Mesenchymal stem cell (in vitro differentiated cells and primary cell): Measurements from ENCODE around the gene HRH2.

Experiments
- DNase-seq: peaks from one replicate; pipeline ENCODE4 v3.0.0-alpha.2; 2013
- H2AFZ ChIP-seq: one replicate; pipeline ENCODE4 v1.6.1; 2013; ENCODE audit warnings: low read depth, mild to moderate bottlenecking, control low read depth, inconsistent platforms, low read length, moderate library complexity
- H2AK5ac ChIP-seq: 2 replicates; pipeline ENCODE4 v1.6.1; 2013; ENCODE audit warnings: low read length, moderate library complexity, mild to moderate bottlenecking, inconsistent platforms; ENCODE audit not compliant: severe bottlenecking
- H2BK120ac ChIP-seq: one replicate; pipeline ENCODE4 v1.6.1; 2013; ENCODE audit warnings: low read depth, mild to moderate bottlenecking, inconsistent platforms, low read length, moderate library complexity
- H2BK12ac ChIP-seq, 2 experiments: one replicate each; pipeline ENCODE4 v1.6.1; 2013; ENCODE audit warnings: inconsistent platforms in 2 of 2, low read length in 2 of 2, mild to moderate bottlenecking in 2 of 2, moderate library complexity in 2 of 2, control low read depth in 1 of 2
- H2BK15ac ChIP-seq: one replicate; pipeline ENCODE4 v1.6.1; 2013; ENCODE audit warnings: mild to moderate bottlenecking, low read depth, inconsistent platforms; ENCODE audit not compliant: poor library complexity, severe bottlenecking
- H2BK5ac ChIP-seq: 2 replicates; pipeline ENCODE4 v1.6.1; 2013; ENCODE audit warnings: low read depth, mild to moderate bottlenecking, low read length, control low read depth, inconsistent platforms; ENCODE audit not compliant: poor library complexity, severe bottlenecking
- H3K14ac ChIP-seq, 2 experiments: one replicate each; pipeline ENCODE4 v1.6.1; 2013; ENCODE audit warnings: inconsistent platforms in 2 of 2, low read length in 2 of 2, control low read depth in 1 of 2, mild to moderate bottlenecking in 1 of 2, moderate library complexity in 1 of 2
- H3K18ac ChIP-seq, 2 experiments: one replicate each; pipeline ENCODE4 v1.6.1; 2013; ENCODE audit warnings: inconsistent platforms in 2 of 2, low read length in 2 of 2, control low read depth in 1 of 2, low read depth in 1 of 2, mild to moderate bottlenecking in 1 of 2
- H3K23ac ChIP-seq, 2 experiments: one replicate each; pipeline ENCODE4 v1.6.1; 2013; ENCODE audit warnings: inconsistent platforms in 2 of 2, low read length in 2 of 2, mild to moderate bottlenecking in 2 of 2, moderate library complexity in 2 of 2, control low read depth in 1 of 2
- H3K27ac ChIP-seq: 2 replicates; pipeline ENCODE4 v1.5.1; 2013; ENCODE audit warnings: mild to moderate bottlenecking, moderate library complexity, low read length, control low read depth, inconsistent platforms; ENCODE audit not compliant: poor library complexity, severe bottlenecking
- H3K27me3 ChIP-seq, 2 experiments: 2 replicates each; pipeline versions ENCODE4 v1.6.1 to v1.7.0; 2013; ENCODE audit warnings: low read length in 2 of 2, mild to moderate bottlenecking in 2 of 2, moderate library complexity in 2 of 2, control low read depth in 1 of 2, inconsistent platforms in 1 of 2; ENCODE audit not compliant: control insufficient read depth in 1 of 2, insufficient read depth in 1 of 2
- H3K36me3 ChIP-seq, 2 experiments: 2 replicates each; pipeline versions ENCODE4 v1.6.1 to v1.7.0; 2013; ENCODE audit warnings: low read length in 2 of 2, control low read depth in 1 of 2, inconsistent platforms in 1 of 2, low read depth in 1 of 2, mild to moderate bottlenecking in 1 of 2; ENCODE audit not compliant: insufficient read depth in 2 of 2, control insufficient read depth in 1 of 2
- H3K4ac ChIP-seq, 2 experiments: one replicate each; pipeline ENCODE4 v1.6.1; 2013; ENCODE audit warnings: inconsistent platforms in 2 of 2, low read length in 2 of 2, mild to moderate bottlenecking in 2 of 2, moderate library complexity in 2 of 2, control low read depth in 1 of 2, low read depth in 1 of 2
- H3K4me1 ChIP-seq: 2 replicates; pipeline ENCODE4 v1.6.1; 2013; ENCODE audit warnings: low read depth, low read length, control low read depth; ENCODE audit not compliant: control insufficient read depth, insufficient read depth
- H3K4me2 ChIP-seq: 2 replicates; pipeline ENCODE4 v1.6.1; 2013; ENCODE audit warnings: low read length, mild to moderate bottlenecking, inconsistent platforms; ENCODE audit not compliant: poor library complexity, severe bottlenecking
- H3K4me3 ChIP-seq, 2 experiments: 2 replicates each; pipeline versions ENCODE4 v1.5.1 to v1.7.0; 2013; ENCODE audit warnings: low read length in 2 of 2, mild to moderate bottlenecking in 2 of 2, control low read depth in 1 of 2, low read depth in 1 of 2; ENCODE audit not compliant: insufficient read depth in 1 of 2
- H3K79me1 ChIP-seq: replicated peaks from 2 replicates; pipeline ENCODE4 v1.6.1; 2013; ENCODE audit warnings: mild to moderate bottlenecking, control low read depth, low read length, inconsistent platforms; ENCODE audit not compliant: poor library complexity, severe bottlenecking
- H3K9ac ChIP-seq: 2 replicates; pipeline ENCODE4 v1.7.0; 2013; ENCODE audit warnings: mild to moderate bottlenecking, low read length, moderate library complexity
- H3K9me3 ChIP-seq: 2 replicates; pipeline ENCODE4 v1.7.0; 2013; ENCODE audit warnings: mild to moderate bottlenecking, low read length; ENCODE audit not compliant: control insufficient read depth
- H4K8ac ChIP-seq: one replicate; pipeline ENCODE4 v1.6.1; 2013; ENCODE audit warnings: inconsistent platforms, mild to moderate bottlenecking, low read length, moderate library complexity
- H4K91ac ChIP-seq: one replicate; pipeline ENCODE4 v1.6.1; 2013; ENCODE audit warnings: mild to moderate bottlenecking, low read length, inconsistent platforms
- WGBS: methylation state at CpG from one replicate; pipeline ENCODE4 v1.1.7; 2013; ENCODE audit warnings: mixed read lengths; 5-methylcytosine and 5-hydroxymethylcytosine counted together

HRH2 gene

DNA sequence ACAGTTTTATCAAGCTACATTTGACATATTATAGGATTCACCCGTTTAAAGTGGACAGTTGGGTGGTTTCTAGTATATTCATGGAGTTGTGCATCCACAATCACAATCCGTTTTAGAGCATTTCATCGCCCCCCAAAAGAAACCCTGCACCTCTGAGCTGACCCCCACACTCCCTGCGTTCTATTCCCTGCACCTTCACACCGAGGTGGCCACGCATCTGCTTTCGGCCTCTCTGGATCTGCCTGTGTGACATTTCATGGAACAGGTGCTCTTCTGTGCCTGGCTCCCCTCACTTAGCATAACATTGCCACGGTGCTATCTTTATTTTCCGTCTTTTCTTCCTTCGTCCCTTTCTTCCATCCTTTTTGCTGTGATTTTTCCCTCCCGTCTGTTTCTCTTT is 32.7 kb downstream of the HRH2 start:
- H4K91ac ChIP-seq: no peak overlapping the region
- H3K79me1 ChIP-seq: no peaks in the 10 kb centered on the region
- H3K14ac ChIP-seq: no peak overlapping the region
- no peak overlapping the region for H2AFZ ChIP-seq
- no peak overlapping the region for H3K23ac ChIP-seq
- H2BK5ac ChIP-seq: no peak overlapping the region
- H2AK5ac ChIP-seq: no peak overlapping the region
- no peak overlapping the region for H3K27ac ChIP-seq
- H3K9me3 ChIP-seq: no peaks in the 10 kb centered on the region
- no peak for DNase-seq
- no peak overlapping the region for H3K4ac ChIP-seq
- H3K36me3 ChIP-seq: no peaks in the 10 kb centered on the region
- no peak overlapping the region for H3K4me3 ChIP-seq
- H3K9ac ChIP-seq: no peak overlapping the region
- H3K4me2 ChIP-seq: no peak overlapping the region
- 85% methylated on average over 11 of the region's 11 CpGs for WGBS
- H3K4me1 ChIP-seq: no peaks in the 10 kb centered on the region
- no peak overlapping the region for H3K18ac ChIP-seq
- H2BK15ac ChIP-seq: no peak overlapping the region
- no peak overlapping the region for H2BK12ac ChIP-seq
- H3K27me3 ChIP-seq: peaks cover 0 to 39% of the 10 kb centered on the region in 2 experiments
- H2BK120ac ChIP-seq: no peak overlapping the region
- H4K8ac ChIP-seq: no peak overlapping the region

DNA sequence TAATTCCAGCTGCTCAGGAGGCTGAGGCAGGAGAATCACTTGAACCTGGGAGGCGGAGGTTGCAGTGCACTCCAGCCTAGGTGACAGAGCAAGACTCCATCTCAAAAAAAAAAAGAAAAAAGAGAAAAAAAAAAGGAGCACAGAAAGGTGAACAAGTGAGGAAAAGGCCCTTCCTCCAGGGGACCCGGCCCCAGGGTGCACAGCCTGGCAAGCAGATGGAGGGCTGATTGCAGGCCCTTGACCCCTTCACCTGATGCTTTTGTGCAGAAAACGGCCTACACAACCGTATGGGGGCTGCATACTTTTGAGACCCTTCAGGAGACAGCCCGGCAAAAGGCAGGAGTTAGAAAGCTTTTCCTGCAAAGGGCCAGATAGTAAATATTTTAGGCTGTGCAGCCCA is 33.9 kb downstream of the HRH2 start:
- Histone ChIP-seq H3K4me1 (no peaks in the 10 kb centered on the region), H2BK5ac (no peak overlapping the region), H4K91ac (no peak overlapping the region), H2AK5ac (no peak overlapping the region), H3K23ac (no peak overlapping the region), H3K27ac (no peak overlapping the region), H3K4me2 (no peak overlapping the region), H3K9ac (no peak overlapping the region), H2BK12ac (no peak overlapping the region), H3K36me3 (no peaks in the 10 kb centered on the region), H3K18ac (no peak overlapping the region), H3K14ac (no peak overlapping the region), H3K4me3 (no peak overlapping the region), H2AFZ (no peak overlapping the region), H2BK15ac (no peak overlapping the region), H2BK120ac (no peak overlapping the region), H3K79me1 (no peaks in the 10 kb centered on the region), H3K9me3 (no peaks in the 10 kb centered on the region), H4K8ac (no peak overlapping the region), H3K4ac (no peak overlapping the region), H3K27me3 (peaks cover 0 to 38% of the 10 kb centered on the region in 2 experiments)
- 70% methylated on average over 5 of the region's 5 CpGs for WGBS
- DNase-seq: no peak

- H4K8ac ChIP-seq: no peak overlapping the region
- no peak overlapping the region for H3K23ac ChIP-seq
- H3K14ac ChIP-seq: no peak overlapping the region
- H2BK12ac ChIP-seq: no peak overlapping the region
- no peak for DNase-seq
- whole genome bisulfite sequencing: 92% methylated on average over 16 of the region's 16 CpGs
- no peak overlapping the region for H2BK120ac ChIP-seq
- H3K9me3 ChIP-seq: no peaks in the 10 kb centered on the region
- peaks cover 0 to 37% of the 10 kb centered on the region in 2 experiments for H3K27me3 ChIP-seq
- no peaks in the 10 kb centered on the region for H3K4me1 ChIP-seq
- no peak overlapping the region for H3K4me3 ChIP-seq
- no peak overlapping the region for H3K18ac ChIP-seq
- no peak overlapping the region for H2BK5ac ChIP-seq
- no peak overlapping the region for H3K27ac ChIP-seq
- H4K91ac ChIP-seq: no peak overlapping the region
- no peaks in the 10 kb centered on the region for H3K79me1 ChIP-seq
- no peak overlapping the region for H3K4me2 ChIP-seq
- no peak overlapping the region for H2BK15ac ChIP-seq
- H2AFZ ChIP-seq: no peak overlapping the region
- H3K9ac ChIP-seq: no peak overlapping the region
- no peak overlapping the region for H2AK5ac ChIP-seq
- no peaks in the 10 kb centered on the region for H3K36me3 ChIP-seq
- no peak overlapping the region for H3K4ac ChIP-seq
Measured at GRCh38 chr5:175692235-175692995, 34.5 kb downstream of the HRH2 start.

- DNase-seq: no peak
- 88% methylated on average over 12 of the region's 12 CpGs for WGBS
- no peak overlapping the region for H2BK5ac ChIP-seq
- no peak overlapping the region for H3K9ac ChIP-seq
- no peak overlapping the region for H3K14ac ChIP-seq
- no peak overlapping the region for H3K4me3 ChIP-seq
- H3K36me3 ChIP-seq: no peaks in the 10 kb centered on the region
- H3K27me3 ChIP-seq: peaks cover 0 to 33% of the 10 kb centered on the region in 2 experiments
- H2BK12ac ChIP-seq: no peak overlapping the region
- no peak overlapping the region for H3K4ac ChIP-seq
- H3K4me1 ChIP-seq: peaks cover 2% of the 10 kb centered on the region
- no peak overlapping the region for H3K27ac ChIP-seq
- no peak overlapping the region for H2AK5ac ChIP-seq
- no peaks in the 10 kb centered on the region for H3K79me1 ChIP-seq
- H2BK15ac ChIP-seq: no peak overlapping the region
- no peaks in the 10 kb centered on the region for H3K9me3 ChIP-seq
- no peak overlapping the region for H2AFZ ChIP-seq
- no peak overlapping the region for H3K4me2 ChIP-seq
- H3K18ac ChIP-seq: no peak overlapping the region
- no peak overlapping the region for H2BK120ac ChIP-seq
- H3K23ac ChIP-seq: no peak overlapping the region
- H4K91ac ChIP-seq: no peak overlapping the region
- H4K8ac ChIP-seq: no peak overlapping the region
Measured at GRCh38 chr5:175692996-175693710, 35.3 kb downstream of the HRH2 start.
